Neural crest cell (in vitro differentiated cells): ENCODE measurements around the gene FEV. TPM values are rescaled to one million over a fixed set of nuclear protein-coding genes. Genes with fewer than 3 reads are reported as not detected.

ENCODE experiments used
- DNase-seq: peaks from one replicate; pipeline ENCODE4 v3.0.0; 2021; ENCODE audit warnings: low read depth, mixed read lengths, low spot score
- H3K27ac Mint-ChIP-seq: one replicate; pipeline ENCODE4 v1.8.0; 2021; ENCODE audit warnings: mild to moderate bottlenecking, mixed read lengths; ENCODE audit not compliant: unreplicated experiment
- H3K27me3 Mint-ChIP-seq: 2 replicates; pipeline ENCODE4 v1.8.0; 2021; ENCODE audit warnings: low read depth, mild to moderate bottlenecking, mixed read lengths
- H3K36me3 Mint-ChIP-seq: 2 replicates; pipeline ENCODE4 v1.8.0; 2021; ENCODE audit warnings: low read depth, mild to moderate bottlenecking, mixed read lengths
- H3K4me1 Mint-ChIP-seq: 2 replicates; pipeline ENCODE4 v1.8.0; 2021; ENCODE audit warnings: mixed read lengths
- H3K4me3 Mint-ChIP-seq: one replicate; pipeline ENCODE4 v1.8.0; 2021; ENCODE audit warnings: mild to moderate bottlenecking, mixed read lengths
- H3K9me3 Mint-ChIP-seq: 2 replicates; pipeline ENCODE4 v1.8.0; 2021; ENCODE audit warnings: mixed read lengths
- total RNA-seq: library from RNA; stranded (reverse); gene quantifications from 2 replicates; pipeline ENCODE4 v1.2.1, GENCODE V29; 2021
- TF ChIP-seq, protein P1 (sequence below): fragments of 200-600 bp; sonication (generic); conservative IDR thresholded peaks from 2 replicates; pipeline ENCODE4 v1.5.0; 2021; ENCODE audit warnings: antibody characterized with exemption, mild to moderate bottlenecking

The FEV gene
- total RNA-seq, 1 donor from 2014 or later, result not detected

DNA sequence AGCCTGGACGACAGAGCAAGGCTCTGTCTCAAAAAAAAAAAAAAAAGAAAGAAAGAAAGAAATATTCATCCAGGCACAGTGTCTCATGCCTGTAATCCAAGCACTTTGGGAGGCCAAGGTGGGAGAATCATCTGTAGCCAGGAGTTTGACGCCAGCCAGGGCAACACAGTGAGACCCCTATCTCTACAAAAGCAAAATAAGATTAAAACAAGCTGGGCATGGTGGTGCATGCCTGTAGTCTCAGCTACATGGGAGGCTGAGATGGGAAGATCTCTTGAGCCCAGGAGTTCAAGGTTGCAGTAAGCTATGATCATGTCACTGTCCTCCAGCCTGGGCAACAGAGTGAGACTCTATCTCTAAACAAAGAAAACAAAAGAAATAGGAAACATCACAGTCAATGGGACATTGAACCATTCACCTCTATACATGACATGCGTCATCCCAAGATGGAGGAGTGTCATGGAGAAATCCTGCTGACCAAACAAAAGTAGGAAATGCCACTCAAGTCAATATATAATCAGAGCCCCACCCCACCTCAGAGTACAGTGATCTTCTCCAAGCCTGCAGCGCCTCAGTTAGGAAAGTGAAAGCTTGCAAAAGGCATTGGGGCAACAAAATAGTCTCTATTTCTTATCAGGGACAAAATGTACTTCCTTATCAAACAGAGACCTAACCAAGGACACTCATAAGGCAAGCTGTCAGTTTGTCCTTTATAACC is 9.8 kb downstream of the FEV start:
- Mint-ChIP-seq H3K4me1 (no peaks in the 10 kb centered on the region), H3K4me3 (no peak overlapping the region), H3K27ac (no peak overlapping the region), H3K27me3 (peaks cover 91% of the 10 kb centered on the region), H3K36me3 (no peaks in the 10 kb centered on the region), H3K9me3 (no peaks in the 10 kb centered on the region)
- TF ChIP-seq, protein P1, sequence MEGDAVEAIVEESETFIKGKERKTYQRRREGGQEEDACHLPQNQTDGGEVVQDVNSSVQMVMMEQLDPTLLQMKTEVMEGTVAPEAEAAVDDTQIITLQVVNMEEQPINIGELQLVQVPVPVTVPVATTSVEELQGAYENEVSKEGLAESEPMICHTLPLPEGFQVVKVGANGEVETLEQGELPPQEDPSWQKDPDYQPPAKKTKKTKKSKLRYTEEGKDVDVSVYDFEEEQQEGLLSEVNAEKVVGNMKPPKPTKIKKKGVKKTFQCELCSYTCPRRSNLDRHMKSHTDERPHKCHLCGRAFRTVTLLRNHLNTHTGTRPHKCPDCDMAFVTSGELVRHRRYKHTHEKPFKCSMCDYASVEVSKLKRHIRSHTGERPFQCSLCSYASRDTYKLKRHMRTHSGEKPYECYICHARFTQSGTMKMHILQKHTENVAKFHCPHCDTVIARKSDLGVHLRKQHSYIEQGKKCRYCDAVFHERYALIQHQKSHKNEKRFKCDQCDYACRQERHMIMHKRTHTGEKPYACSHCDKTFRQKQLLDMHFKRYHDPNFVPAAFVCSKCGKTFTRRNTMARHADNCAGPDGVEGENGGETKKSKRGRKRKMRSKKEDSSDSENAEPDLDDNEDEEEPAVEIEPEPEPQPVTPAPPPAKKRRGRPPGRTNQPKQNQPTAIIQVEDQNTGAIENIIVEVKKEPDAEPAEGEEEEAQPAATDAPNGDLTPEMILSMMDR, result no peak
- no peak for DNase-seq

DNA sequence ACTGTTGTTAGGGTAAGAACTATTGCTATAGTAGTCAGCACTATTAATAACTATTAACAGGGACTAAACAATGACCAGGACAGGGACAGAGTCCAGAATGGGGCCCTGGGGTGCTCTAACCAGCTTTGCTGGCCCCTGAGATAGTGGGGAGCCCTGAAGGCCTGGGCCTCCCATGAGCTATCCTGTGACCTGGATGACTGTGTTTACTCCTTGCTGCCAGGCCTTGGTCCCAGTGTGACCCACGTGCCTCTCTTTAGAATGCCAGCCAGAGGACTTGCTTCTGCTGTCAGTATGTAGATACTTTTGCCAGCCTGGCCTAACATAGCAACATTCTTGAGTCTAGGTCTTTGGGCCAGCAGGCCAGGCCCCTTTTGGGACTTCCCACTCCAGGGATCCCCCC is 14.1 kb downstream of the FEV start:
- DNase-seq, result no peak
- Mint-ChIP-seq H3K4me3 (no peak overlapping the region), H3K27ac (no peak overlapping the region), H3K36me3 (no peaks in the 10 kb centered on the region), H3K27me3 (peaks cover 88% of the 10 kb centered on the region), H3K9me3 (no peaks in the 10 kb centered on the region), H3K4me1 (no peaks in the 10 kb centered on the region)
- TF ChIP-seq, protein P1, result no peak

DNA sequence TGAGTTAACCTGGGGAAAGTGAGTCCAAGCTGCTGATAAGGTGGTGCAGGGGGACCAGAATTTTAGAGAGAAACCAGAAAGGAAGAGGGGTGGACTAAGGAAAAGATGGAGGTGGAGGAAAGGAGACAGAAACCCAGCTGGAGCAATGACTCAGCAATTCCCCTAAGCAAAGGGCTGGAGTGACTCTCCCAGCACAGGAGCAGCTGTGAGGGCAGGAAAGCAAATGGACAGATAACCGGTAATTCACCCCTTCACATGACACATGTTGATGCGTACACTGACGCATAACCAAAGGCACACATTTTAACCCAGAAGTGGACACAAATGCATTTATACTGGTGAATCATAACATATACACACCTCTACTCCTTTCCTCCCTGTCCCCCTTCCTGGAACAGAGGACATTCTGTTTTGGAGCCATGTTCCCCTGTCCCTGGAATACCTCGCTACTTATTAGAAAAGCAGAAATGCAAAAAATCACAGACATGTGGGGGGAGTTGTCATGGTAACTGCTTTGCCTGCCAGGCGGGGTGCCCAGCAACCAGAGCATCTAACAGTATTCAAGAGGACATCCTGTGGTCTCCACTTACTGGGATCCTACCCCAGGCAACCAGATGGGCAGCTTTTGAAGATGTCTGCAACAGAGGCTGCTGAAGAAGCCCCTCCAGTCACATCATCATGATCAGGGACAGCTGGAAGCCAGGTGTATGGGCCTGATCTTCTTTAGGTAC is 20.8 kb downstream of the FEV start:
- Mint-ChIP-seq H3K4me1 (peaks cover 30% of the 10 kb centered on the region), H3K9me3 (no peaks in the 10 kb centered on the region), H3K27ac (peak overlapping the region; percentile 92), H3K27me3 (peaks cover 83% of the 10 kb centered on the region), H3K36me3 (no peaks in the 10 kb centered on the region), H3K4me3 (peak overlapping the region; percentile 95)
- DNase-seq, result no peak
- TF ChIP-seq, protein P1, result no peak

DNA sequence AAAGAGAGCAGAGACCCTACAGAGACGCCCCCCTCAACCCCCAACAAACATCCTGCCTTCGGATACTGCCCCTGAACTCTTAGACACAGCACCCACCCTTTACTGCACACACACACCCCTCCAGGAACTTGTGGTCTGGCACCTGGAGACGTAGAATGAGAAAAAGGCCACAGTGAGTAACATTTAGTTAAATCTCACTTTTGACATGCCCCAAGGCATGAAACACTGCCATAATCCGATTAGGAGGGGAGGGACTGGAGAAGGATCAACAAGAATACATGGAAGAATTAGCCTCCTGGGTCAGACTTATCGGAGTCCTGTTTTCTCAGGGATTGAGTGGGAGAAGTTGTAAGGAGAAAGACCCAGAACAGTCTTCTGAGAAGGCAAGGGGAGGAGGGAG is 21.4 kb downstream of the FEV start:
- DNase-seq, result no peak

DNA sequence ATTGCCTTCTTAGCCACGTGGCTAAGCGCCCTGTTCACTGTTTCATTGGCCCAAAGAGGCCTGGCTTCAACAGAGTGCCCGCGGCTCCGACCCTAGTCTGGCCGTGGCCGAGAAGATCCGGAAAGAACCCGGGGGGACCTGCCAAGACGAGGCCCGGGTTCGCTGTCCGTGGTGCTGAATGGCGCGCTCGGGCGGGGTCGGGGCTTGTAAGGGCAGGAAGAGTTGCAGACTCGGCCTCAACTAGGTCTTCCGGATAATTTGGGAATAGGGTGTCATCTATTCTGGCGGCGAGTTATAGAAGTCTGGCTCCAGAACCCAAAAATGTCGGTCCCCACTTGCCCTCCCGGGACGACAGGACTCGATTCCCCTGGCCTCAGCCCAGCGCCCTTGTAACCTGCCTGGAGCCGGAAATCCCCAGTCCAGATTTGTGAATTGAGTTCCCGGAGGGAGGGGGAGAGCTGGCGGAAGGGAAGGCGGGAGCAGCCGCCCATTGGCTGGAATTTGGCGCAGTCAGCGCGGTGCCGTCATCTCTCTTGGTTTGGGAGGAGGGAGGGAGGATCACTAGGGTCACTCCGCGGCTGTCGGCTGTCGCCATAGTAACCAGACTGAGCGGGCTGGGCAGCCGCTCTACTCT is 22.0 kb downstream of the FEV start:
- H3K27me3 Mint-ChIP-seq, result peaks cover 82% of the 10 kb centered on the region
- TF ChIP-seq, protein P1, result no peak
- peak; percentile 96 for DNase-seq
- H3K4me3 Mint-ChIP-seq, result peak overlapping the region; percentile 95
- H3K9me3 Mint-ChIP-seq, result no peaks in the 10 kb centered on the region
- peaks cover 37% of the 10 kb centered on the region for H3K4me1 Mint-ChIP-seq
- peak overlapping the region; percentile 92 for H3K27ac Mint-ChIP-seq
- no peaks in the 10 kb centered on the region for H3K36me3 Mint-ChIP-seq

More for the DNA sequence above, 21.4 kb downstream of the FEV start:
- TF ChIP-seq, protein P1, result no peak
- Mint-ChIP-seq H3K4me1 (peaks cover 33% of the 10 kb centered on the region), H3K27ac (peak overlapping the region; percentile 92), H3K36me3 (no peaks in the 10 kb centered on the region), H3K4me3 (peak overlapping the region; percentile 95), H3K9me3 (no peaks in the 10 kb centered on the region), H3K27me3 (peaks cover 83% of the 10 kb centered on the region)
